PC-3 (cell line): ENCODE results near the gene UTF1.

Experiments
- CTCF ChIP-seq: fragments of 300-600 bp; sonication (generic); conservative IDR thresholded peaks from 2 replicates; pipeline ENCODE4 v1.5.1; 2017; ENCODE audit warnings: antibody characterized with exemption, low read depth, mild to moderate bottlenecking, low read length
- EZH2 ChIP-seq: fragments of 300-600 bp; sonication (generic); IDR thresholded peaks from one replicate; pipeline ENCODE4 v1.6.1; 2017; ENCODE audit warnings: antibody characterized with exemption, mild to moderate bottlenecking, low read length; ENCODE audit not compliant: unreplicated experiment
- EZH2phosphoT487 ChIP-seq: fragments of 300-600 bp; sonication (generic); IDR thresholded peaks from 2 replicates; pipeline ENCODE4 v1.6.1; 2018; ENCODE audit warnings: mild to moderate bottlenecking, antibody characterized with exemption, low read length, borderline replicate concordance

GRCh38 chr10:133215586-133215985, 14.4 kb upstream of the UTF1 start:
- TF ChIP-seq EZH2phosphoT487: no peak
- TF ChIP-seq CTCF: no peak
- TF ChIP-seq EZH2: no peak
